Measurements from ENCODE around the gene MRPL28. TPM values are rescaled to one million over a fixed set of nuclear protein-coding genes. Genes with fewer than 3 reads are reported as not detected.
"Not testable (repeated sequence)": the region's sequence is repeated elsewhere in the genome, so short reads cannot be mapped to it uniquely, and the experiment has no call there.

Gene MRPL28
- polyA plus RNA-seq, 4 donors: 68.4 to 92.6 (median 70.9) TPM

- DNase-seq (ENCODE audit: low read depth in 4 of 4, low spot score in 3 of 4): no peak
Observed at GRCh38 chr16:361872-362701, 8.3 kb downstream of the MRPL28 start.

DNA sequence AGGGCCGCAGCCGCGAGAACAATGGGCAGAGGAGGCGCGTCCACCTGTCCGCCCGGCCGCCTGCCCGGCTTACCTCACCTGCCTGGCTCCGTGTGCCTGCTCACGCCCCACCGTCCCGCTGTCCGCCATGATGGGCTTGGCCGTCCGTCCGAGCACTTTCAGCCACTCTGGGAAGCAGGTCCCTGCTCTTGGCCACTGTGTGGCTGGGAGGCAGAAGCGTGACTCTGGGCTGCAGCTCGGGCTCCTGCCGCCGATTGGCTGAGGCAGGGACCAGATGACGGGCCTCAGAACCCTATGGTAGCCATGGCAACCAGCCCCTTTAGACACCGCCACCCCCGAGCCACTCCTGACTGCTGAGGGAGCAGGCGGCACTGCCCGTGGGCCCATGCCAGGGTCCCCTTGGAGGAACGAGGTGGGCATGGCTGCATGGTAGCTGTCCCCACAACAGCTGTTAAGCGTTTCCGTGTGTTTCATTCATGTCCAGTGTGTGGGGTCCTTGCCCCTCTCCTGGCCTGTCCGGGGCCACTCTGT lies 8.9 kb downstream of the MRPL28 start:
- DNase-seq (ENCODE audit: low read depth in 4 of 4, low spot score in 3 of 4): no peak

GRCh38 chr16:360698-361336 lies 9.5 kb downstream of the MRPL28 start:
- no peak for DNase-seq (ENCODE audit: low read depth in 4 of 4, low spot score in 3 of 4)

GRCh38 chr16:359871-360697 lies 10.3 kb downstream of the MRPL28 start:
- no peak for DNase-seq (ENCODE audit: low read depth in 4 of 4, low spot score in 3 of 4)

GRCh38 chr16:359067-359763 lies 11.1 kb downstream of the MRPL28 start:
- DNase-seq (ENCODE audit: low read depth in 4 of 4, low spot score in 3 of 4): no peak

DNA sequence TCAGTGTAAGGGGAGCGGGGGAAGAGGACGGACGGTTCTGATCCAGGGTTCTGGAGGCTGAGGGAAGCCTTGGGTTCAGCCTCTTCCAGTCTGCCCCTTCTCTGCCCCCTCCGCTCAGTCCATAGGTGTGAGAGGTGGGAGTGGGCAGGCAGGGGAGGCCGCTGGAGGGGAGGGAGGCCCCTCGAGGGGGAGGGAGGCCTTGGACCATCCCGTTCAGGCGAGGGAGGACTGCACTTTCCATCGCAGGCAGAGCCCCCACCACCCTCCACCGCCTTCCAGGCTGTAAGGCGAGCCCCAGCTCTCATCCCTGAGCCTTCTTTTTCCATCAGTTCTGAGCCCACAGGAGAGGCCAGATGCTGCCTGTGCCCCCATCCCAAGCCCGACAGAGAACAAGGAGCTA lies 13.6 kb downstream of the MRPL28 start:
- no peak for DNase-seq (ENCODE audit: low read depth in 4 of 4, low spot score in 3 of 4)

DNA sequence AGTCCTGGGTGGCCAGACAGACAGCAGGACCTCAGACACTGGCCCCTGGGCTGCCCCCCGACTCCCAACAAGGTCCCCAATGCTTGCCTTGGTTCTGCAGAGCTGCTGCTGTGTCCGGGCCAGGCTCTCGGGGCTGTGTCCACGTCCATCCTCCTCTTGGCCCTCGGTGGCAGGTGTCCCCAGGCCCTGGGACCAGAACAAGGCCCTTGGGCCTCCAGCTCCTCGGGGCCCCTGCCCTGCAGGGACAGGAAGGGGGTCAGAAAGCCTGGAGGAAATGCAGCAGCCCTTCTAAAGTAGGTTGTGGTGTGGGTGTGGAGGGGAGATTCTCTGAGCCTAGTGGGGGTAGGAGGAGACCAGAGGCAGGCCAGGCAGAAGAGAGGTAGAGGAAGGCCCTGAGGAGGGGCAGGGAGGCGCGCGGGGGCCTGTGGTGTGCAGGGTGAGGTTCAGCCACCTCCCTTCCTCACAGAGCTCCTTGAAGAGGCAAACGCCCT lies 15.3 kb downstream of the MRPL28 start:
- DNase-seq (ENCODE audit: low read depth in 4 of 4, low spot score in 3 of 4): no peak

- DNase-seq (ENCODE audit: low read depth in 4 of 4, low spot score in 3 of 4): no peak
Observed at GRCh38 chr16:354291-354881, 16.0 kb downstream of the MRPL28 start.

DNA sequence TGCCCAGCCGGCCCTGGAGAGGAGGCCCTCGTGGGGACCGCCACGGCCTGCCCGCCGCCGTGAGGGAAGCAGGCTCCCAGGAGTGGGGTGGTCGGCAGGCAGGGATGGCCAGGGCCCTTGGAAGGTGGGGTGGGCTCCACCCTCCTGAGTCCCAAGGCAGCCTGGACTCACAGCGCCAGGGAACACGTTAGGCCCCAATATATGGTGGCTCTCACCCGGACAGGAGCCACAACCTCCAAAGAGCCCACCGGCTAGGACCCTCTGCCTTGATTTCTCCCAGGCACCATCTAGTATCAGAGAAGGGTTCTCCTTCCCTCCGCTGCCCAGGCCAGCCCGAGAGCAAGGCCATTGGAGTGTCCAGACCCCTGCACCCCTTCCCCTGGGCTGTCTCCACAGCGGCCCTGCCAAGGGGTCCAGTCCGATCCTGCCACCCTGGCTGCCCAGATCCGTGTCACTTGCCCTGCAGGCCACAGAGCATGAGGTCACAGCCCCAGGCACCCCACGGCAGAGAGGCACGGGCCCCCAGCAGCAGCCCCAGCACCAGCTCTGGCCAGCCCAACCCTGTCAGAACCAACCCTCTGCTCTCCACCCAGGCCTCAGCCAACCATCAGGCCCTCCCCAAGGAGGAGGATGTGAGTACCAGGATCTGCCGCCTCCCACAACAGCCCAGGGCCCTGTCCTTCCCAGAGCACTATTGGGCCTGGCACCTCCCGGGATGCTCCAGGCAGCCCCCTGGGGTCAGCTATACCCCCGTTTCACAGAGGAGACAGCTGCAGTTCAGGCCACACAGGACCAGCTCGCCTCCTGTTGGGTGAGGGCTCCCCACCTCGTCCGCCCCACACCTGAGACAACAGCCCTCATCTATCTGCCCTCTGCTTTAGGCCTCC lies 16.7 kb downstream of the MRPL28 start:
- DNase-seq (ENCODE audit: low read depth in 4 of 4, low spot score in 3 of 4): no peak

DNA sequence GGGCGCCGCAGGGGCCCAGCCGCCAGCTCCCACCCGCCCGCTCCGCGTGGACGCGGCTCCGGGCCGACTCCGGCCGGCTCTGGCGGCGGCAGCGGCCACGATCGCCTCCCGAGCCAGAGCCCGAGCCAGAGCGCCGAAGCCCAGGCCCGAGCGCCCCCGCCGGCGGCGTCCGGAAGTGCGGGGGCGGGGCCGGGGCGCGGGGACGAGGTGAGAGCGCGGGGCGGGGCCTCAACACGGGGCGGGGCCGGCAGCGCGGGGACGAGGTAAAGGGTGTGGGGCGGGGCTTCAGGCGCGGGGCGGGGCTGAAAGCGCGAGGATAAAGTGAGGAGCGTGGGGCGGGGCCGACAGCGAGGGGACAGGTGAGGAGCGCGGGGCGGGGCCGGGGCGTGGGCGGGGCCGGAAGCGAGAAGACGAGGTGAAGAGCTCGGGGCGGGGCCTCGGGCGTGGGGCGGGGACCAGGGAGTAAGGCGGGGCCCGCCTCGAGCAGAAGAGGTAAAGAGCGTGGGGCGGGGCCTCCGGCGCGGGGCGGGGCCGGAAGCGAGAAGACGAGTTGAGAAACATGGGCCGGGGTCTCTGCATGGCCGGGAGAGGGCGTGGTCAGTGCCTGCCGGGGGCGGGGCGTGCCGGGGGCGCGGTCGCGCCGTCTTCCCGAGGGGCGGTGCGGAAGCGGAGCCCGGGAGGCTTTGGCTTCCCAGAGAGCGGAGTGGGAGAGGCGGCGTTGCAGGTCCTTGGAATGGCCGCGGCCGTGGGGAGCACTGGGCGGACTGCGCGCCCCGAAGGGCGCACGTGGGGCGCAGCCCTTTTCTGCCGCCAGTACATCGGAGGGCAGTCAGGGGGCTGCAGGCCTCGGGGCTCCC lies 17.6 kb downstream of the MRPL28 start, which contains the start of gene AXIN1:
Gene AXIN1 (minus strand): TSS at position 177 of the 857 bp plus-strand sequence. CDS start 5,698 bp downstream, outside the sequence.
- peak; percentile 86 to 92 (median 90) for DNase-seq (ENCODE audit: low read depth in 4 of 4, low spot score in 3 of 4)

GRCh38 chr16:351804-352520 lies 18.4 kb downstream of the MRPL28 start:
- DNase-seq (ENCODE audit: low read depth in 4 of 4, low spot score in 3 of 4): no peak

DNA sequence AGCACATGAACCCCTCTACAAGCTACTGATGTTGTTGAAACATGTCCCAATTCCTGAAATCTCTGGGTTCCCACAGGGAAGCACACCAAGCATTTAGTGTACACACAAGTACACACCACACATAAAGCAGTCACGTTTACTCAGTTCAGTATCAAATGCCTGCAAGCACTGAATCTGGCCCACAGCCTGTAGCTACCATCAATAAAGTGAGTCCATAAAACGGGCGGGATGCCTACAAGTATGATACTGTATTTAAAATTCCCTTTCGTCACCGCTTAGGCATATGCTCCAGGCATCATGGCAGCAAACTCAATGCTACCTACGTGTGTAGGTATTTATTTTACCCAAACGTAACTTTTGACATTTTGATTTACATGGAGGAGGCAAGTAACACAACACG lies 20.1 kb downstream of the MRPL28 start:
- DNase-seq (ENCODE audit: low read depth in 4 of 4, low spot score in 3 of 4): no peak

GRCh38 chr16:349211-349610 lies 21.1 kb downstream of the MRPL28 start:
- no peak for DNase-seq (ENCODE audit: low read depth in 4 of 4, low spot score in 3 of 4)

DNA sequence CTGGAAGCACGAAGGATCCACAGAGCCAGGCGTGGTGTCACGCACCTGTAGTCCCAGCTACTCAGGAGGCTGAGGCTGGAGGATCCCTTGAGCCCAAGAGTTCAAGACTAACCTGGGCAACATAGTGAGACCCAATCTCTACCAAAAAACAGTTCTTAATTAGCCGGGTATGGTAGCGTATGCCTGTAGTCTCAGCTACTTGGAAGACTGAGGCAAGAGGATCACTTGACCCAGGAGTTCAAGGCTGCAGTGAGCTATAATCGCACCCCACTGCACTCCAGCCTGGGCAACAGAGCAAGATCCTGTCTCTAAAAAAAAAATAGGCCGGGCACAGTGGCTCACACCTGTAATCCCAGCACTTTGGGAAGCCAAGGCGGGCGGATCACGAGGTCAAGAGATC lies 21.8 kb downstream of the MRPL28 start:
- DNase-seq (ENCODE audit: low read depth in 4 of 4, low spot score in 3 of 4): not testable (repeated sequence)

- DNase-seq (ENCODE audit: low read depth in 4 of 4, low spot score in 3 of 4): no peak
Observed at GRCh38 chr16:347203-347602, 23.1 kb downstream of the MRPL28 start.

DNA sequence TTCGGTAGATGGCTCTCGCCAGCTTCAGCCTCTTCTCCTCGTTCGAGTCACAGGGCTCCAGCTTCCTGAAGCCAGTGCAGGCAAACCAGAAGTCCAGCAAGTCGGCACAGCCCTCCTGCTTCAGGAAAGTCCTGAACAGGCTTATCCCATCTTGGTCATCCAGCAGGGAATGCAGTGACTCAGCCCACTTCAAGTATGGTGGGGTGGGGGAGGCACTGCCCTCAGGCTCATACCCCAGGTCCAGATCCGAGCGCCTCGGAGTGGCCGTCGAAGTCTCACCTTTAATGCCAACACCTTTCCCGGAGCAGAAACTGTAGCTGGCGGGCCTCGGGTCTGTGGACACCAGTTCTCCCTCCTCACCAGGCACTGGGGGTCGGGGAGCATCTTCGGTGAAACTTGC lies 23.8 kb downstream of the MRPL28 start:
- DNase-seq (ENCODE audit: low read depth in 4 of 4, low spot score in 3 of 4): no peak

DNA sequence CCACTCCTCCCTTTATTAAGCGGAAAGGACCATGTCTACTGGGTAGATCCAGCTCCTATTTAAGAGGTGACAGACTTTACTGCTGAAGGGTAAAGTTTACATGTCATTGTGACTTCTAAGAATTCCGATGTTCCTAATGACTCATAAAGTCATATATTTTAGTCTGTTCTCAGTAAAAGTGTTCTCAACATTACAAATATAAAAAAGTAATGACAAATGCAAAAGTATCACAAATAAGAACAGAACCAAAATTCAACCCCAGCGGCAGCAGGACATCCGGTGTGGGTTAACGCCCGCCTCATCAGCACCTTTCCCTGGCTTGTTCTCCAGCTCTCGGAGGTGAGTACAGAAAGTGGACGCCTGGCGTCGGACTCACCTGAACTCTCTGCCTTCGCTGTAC lies 24.6 kb downstream of the MRPL28 start:
- no peak for DNase-seq (ENCODE audit: low read depth in 4 of 4, low spot score in 3 of 4)
